Measurements from ENCODE around the gene RABL2B.

DNA sequence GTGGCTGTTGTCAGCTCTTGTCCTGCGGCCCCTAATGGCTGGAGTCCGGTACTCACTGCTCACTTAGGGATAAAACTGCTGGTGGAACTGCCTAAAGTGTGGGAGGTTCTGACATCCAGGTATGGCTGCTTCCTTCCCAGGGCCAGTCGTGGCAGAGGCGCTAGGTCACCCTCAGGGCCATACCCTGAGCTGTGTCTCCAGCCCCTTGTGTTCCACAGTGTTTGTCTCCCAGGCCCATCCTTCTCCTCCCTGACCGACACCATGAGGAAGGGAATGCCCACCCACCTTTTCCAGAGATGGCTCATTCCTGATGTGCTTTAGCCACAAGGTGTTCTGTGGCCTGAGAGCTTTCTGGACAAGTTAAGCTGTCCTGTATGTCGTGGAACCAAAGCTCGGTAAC lies 57.8 kb downstream of the RABL2B start:
- TF ChIP-seq, protein P1, sequence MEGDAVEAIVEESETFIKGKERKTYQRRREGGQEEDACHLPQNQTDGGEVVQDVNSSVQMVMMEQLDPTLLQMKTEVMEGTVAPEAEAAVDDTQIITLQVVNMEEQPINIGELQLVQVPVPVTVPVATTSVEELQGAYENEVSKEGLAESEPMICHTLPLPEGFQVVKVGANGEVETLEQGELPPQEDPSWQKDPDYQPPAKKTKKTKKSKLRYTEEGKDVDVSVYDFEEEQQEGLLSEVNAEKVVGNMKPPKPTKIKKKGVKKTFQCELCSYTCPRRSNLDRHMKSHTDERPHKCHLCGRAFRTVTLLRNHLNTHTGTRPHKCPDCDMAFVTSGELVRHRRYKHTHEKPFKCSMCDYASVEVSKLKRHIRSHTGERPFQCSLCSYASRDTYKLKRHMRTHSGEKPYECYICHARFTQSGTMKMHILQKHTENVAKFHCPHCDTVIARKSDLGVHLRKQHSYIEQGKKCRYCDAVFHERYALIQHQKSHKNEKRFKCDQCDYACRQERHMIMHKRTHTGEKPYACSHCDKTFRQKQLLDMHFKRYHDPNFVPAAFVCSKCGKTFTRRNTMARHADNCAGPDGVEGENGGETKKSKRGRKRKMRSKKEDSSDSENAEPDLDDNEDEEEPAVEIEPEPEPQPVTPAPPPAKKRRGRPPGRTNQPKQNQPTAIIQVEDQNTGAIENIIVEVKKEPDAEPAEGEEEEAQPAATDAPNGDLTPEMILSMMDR (IDR thresholded peaks at IDR 0.05): no peak
- TF ChIP-seq, protein P2, sequence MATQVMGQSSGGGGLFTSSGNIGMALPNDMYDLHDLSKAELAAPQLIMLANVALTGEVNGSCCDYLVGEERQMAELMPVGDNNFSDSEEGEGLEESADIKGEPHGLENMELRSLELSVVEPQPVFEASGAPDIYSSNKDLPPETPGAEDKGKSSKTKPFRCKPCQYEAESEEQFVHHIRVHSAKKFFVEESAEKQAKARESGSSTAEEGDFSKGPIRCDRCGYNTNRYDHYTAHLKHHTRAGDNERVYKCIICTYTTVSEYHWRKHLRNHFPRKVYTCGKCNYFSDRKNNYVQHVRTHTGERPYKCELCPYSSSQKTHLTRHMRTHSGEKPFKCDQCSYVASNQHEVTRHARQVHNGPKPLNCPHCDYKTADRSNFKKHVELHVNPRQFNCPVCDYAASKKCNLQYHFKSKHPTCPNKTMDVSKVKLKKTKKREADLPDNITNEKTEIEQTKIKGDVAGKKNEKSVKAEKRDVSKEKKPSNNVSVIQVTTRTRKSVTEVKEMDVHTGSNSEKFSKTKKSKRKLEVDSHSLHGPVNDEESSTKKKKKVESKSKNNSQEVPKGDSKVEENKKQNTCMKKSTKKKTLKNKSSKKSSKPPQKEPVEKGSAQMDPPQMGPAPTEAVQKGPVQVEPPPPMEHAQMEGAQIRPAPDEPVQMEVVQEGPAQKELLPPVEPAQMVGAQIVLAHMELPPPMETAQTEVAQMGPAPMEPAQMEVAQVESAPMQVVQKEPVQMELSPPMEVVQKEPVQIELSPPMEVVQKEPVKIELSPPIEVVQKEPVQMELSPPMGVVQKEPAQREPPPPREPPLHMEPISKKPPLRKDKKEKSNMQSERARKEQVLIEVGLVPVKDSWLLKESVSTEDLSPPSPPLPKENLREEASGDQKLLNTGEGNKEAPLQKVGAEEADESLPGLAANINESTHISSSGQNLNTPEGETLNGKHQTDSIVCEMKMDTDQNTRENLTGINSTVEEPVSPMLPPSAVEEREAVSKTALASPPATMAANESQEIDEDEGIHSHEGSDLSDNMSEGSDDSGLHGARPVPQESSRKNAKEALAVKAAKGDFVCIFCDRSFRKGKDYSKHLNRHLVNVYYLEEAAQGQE (IDR thresholded peaks at IDR 0.05; ENCODE audit: insufficient read depth in 1 of 2, low read depth in 2 of 2, low read length in 1 of 2): no peak
